Ovary (tissue), 9 donors: ENCODE results near the gene TAGLN. TPM values are rescaled to one million over a fixed set of nuclear protein-coding genes. Genes with fewer than 3 reads are reported as not detected.

Source experiments
- DNase-seq, 5 donors: peaks; one replicate each; pipeline ENCODE4 v3.0.0-alpha.2; 2019 to 2020
- H3K27ac ChIP-seq, 2 donors: fragments of 200-600 bp; one replicate each; pipeline versions ENCODE4 v1.5.1 to v1.8.0; 2019 to 2022
- H3K27me3 ChIP-seq: fragments of 200-600 bp; one replicate; pipeline ENCODE4 v1.8.0; 2022
- H3K36me3 ChIP-seq: fragments of 200-600 bp; sonication (generic); one replicate; pipeline ENCODE4 v1.5.1; 2019
- H3K4me1 ChIP-seq: one replicate; pipeline ENCODE4 v1.8.1; 2013; ENCODE audit warnings: mild to moderate bottlenecking, moderate library complexity; ENCODE audit not compliant: insufficient read depth
- H3K4me3 ChIP-seq: fragments of 200-600 bp; sonication (generic); one replicate; pipeline ENCODE4 v1.5.1; 2017
- H3K9me3 ChIP-seq, 2 donors: fragments of 200-600 bp in 1 of 2; sonication (generic) in 1 of 2; one replicate each; pipeline versions ENCODE4 v1.5.1 to v1.8.1; 2013 to 2019; ENCODE audit warnings: mild to moderate bottlenecking in 1 of 2, moderate library complexity in 1 of 2
- EP300 ChIP-seq: sonication (generic); formaldehyde crosslinking; IDR thresholded peaks from one replicate; pipeline ENCODE4 v1.6.1; 2017; ENCODE audit warnings: antibody characterized with exemption
- POLR2A ChIP-seq: fragments of 450-650 bp; IDR thresholded peaks from one replicate; pipeline ENCODE4 v1.6.1; 2017; ENCODE audit warnings: antibody characterized with exemption, mild to moderate bottlenecking, moderate library complexity
- WGBS, 3 donors: extraction: QIAGEN DNeasy Blood & Tissue Kit in 1 of 3; methylation state at CpG; one replicate each; pipeline versions ENCODE4 v1.1.5 to v1.1.7; 2013 to 2017; 5-methylcytosine and 5-hydroxymethylcytosine counted together
- intact Hi-C, 4 donors: fragments of 100-400 bp; cut with DNase I; formaldehyde crosslinking; loops; one replicate each; pipeline versions ENCODE4 v1.11.0 to v1.15.1; 2022 to 2023
- polyA plus RNA-seq, 2 donors: library from polyadenylated mRNA; stranded (reverse); fragments of 200-250 nt in 1 of 2; fragments of 350-450 nt in 1 of 2; fragmentation: Illumina TruSeq in 1 of 2; extraction: RNeasy Lipid Tissue Mini Kit (QIAGEN cat#74804) in 1 of 2; gene quantifications; one replicate each; pipeline ENCODE4 v1.2.3, GENCODE V29; 2013 to 2014
- total RNA-seq, 7 donors: library from RNA; depleted of rRNA in 2 of 7; stranded (reverse); fragments of >200 nt in 2 of 7; fragmentation: NEBNext Ultra II Directional in 3 of 7; extraction: Animal tissue kit (Norgen Biotek cat#: 25700) in 3 of 7; gene quantifications; one replicate each; pipeline versions ENCODE4 v1.1.0 to v1.2.4, GENCODE V29; 2016 to 2023
- TF ChIP-seq, protein P1 (sequence below), 3 donors: fragments of 450-650 bp in 2 of 3; fragments of 200-600 bp in 1 of 3; IDR thresholded peaks; one replicate each; pipeline versions ENCODE4 v1.5.1 to v1.8.0; 2016 to 2022; ENCODE audit warnings: antibody characterized with exemption in 3 of 3, mild to moderate bottlenecking in 1 of 3
- donor health status: DM: no; HTN: no; CAD: no; lungs with moderate emphysema.
- donor health status: DM: no; HTN: no; CAD: no.
- donor health status: Bipolar disorder and iron deficiency.
- donor health status: DM: yes; HTN: yes; CAD: no.
- donor health status: DM: no; HTN: no; CAD: no.
- donor health status: DM: yes; HTN: yes; CAD: no.

TAGLN gene
- total and polyA plus RNA-seq, 9 donors = 491 to 3,307 (median 1,598) TPM

DNA sequence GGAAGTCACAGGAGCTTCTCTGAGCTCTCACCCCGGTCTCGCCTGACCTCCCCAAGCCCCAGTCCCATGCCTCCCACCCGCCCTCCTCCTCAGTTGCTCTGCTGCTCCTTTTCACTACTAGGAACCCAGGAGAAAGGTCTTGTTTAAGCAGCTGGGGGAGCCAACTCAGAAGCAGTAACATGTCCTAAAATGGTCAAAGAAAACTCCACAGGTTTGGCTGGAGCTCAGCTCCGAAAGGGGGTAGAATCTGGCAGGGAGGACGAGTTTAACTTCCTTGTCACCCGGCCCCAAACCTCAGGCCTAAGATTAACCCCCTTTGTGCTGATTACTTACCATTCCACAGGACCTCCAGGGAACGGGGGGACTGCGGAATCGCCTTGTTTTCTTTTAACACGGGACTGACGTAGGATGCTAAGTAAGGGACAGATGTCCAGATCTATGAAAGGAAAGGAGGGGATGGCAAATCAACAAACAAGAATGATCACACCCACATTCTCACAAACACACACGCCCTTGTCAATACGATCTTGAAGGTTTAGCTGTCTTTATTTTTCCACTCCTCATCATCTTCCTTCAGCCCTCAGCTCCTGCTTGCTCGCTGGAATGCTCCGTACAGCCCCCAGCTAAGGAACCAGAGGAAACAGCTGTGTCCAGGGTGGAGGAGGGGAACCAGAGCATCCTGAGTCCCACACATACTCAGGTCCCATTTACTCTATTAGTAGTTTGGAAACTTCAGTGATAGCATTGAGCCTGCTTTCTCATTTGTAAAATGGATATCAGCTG, 19.2 kb downstream of the TAGLN start:
- Histone ChIP-seq H3K4me1 (peaks cover 44% of the 10 kb centered on the region), H3K4me3 (no peak overlapping the region), H3K36me3 (no peaks in the 10 kb centered on the region), H3K27me3 (no peaks in the 10 kb centered on the region), H3K9me3 (no peaks in the 10 kb centered on the region), H3K27ac (peak overlapping the region; percentile 78 to 86)
- intact Hi-C loops = no loop called here
- peak; percentile 54 to 77 (median 65) for DNase-seq
- WGBS, 3 donors = 7 to 22% (median 8%) methylated on average over 15 of the region's 15 CpGs
- TF ChIP-seq, protein P1, sequence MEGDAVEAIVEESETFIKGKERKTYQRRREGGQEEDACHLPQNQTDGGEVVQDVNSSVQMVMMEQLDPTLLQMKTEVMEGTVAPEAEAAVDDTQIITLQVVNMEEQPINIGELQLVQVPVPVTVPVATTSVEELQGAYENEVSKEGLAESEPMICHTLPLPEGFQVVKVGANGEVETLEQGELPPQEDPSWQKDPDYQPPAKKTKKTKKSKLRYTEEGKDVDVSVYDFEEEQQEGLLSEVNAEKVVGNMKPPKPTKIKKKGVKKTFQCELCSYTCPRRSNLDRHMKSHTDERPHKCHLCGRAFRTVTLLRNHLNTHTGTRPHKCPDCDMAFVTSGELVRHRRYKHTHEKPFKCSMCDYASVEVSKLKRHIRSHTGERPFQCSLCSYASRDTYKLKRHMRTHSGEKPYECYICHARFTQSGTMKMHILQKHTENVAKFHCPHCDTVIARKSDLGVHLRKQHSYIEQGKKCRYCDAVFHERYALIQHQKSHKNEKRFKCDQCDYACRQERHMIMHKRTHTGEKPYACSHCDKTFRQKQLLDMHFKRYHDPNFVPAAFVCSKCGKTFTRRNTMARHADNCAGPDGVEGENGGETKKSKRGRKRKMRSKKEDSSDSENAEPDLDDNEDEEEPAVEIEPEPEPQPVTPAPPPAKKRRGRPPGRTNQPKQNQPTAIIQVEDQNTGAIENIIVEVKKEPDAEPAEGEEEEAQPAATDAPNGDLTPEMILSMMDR (IDR thresholded peaks at IDR 0.05) = no peak
- no peak for TF ChIP-seq POLR2A
- no peak for TF ChIP-seq EP300

DNA sequence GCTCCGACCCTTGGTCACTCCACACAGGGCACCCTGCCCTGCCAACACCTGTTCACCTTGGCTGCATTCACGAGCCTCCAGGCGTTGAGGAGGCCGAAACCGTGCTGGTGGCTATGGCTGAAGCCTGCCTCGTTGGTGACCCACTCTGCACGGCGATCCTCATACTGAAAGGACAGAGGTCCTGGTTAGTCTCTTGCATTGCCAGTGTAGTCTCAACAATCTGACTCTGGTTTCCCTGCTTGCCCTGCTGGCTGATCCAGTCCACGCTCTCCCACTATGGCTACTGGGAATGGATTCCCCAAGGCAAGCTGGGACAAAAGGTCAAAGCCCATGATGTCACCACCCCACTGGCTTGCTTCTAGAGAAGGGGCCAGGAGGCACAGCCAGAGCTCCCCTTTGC, 19.8 kb downstream of the TAGLN start:
- no peaks in the 10 kb centered on the region for H3K27me3 ChIP-seq
- peak in 3 of 5 donors; percentile 16 to 40 (median 35) for DNase-seq
- no peaks in the 10 kb centered on the region for H3K36me3 ChIP-seq
- no peak for TF ChIP-seq EP300
- TF ChIP-seq, protein P1 (IDR thresholded peaks at IDR 0.05) = no peak
- no peak for TF ChIP-seq POLR2A
- WGBS, 3 donors = 65 to 72% (median 66%) methylated on average over 9 of the region's 9 CpGs
- H3K9me3 ChIP-seq = no peaks in the 10 kb centered on the region
- intact Hi-C loops = no loop called here
- H3K4me1 ChIP-seq = peaks cover 44% of the 10 kb centered on the region
- peak overlapping the region; percentile 78 to 86 for H3K27ac ChIP-seq
- no peak overlapping the region for H3K4me3 ChIP-seq

DNA sequence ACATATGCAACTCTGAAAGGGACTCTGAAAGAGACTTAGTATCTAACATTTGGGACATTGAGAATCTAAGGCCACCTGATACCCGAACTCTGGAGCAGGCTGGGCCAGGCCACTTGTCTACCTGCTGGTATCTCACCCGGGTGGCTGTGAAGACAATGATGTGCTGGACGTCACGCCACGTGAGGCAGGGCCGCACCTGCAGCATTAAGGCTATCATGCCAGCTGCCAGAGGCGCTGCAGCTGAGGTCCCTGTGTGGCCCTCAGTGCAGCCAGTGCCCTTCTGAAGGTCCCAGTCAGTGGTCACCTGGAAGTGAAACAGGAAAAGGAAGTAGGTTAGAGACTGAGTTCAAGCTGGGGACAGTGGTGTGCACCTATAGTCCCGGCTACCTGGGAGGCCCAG, 20.3 kb downstream of the TAGLN start:
- DNase-seq = peak in 2 of 5 donors; percentile 27 to 40
- Histone ChIP-seq H3K4me1 (peaks cover 44% of the 10 kb centered on the region), H3K27me3 (no peaks in the 10 kb centered on the region), H3K36me3 (no peaks in the 10 kb centered on the region), H3K4me3 (no peak overlapping the region), H3K9me3 (no peaks in the 10 kb centered on the region), H3K27ac (peak overlapping the region; percentile 78 to 86)
- TF ChIP-seq, protein P1 (IDR thresholded peaks at IDR 0.05) = no peak
- no peak for TF ChIP-seq POLR2A
- no peak for TF ChIP-seq EP300
- intact Hi-C loops = no loop called here
- 88 to 93% (median 90%) methylated on average over 8 of the region's 8 CpGs for WGBS, 3 donors

DNA sequence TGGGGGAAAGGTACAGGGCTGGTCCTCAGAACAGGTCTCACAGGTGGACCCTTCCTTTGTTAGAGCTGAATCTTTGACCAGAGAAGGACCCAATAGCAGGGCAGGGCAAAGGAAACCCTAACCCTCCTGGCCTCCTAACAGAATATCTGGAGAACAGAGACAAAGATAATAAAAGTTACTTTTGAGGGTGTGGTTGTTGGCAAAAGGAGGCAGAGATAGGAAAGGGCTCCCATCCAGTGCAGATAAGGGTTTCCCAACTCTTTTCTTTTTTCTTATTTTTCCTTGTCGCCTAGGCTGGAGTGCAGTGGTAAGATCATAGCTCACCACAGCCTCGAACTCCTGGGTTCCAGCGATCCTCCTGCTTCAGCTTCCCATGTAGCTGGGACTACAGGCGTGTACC, 20.8 kb downstream of the TAGLN start:
- Histone ChIP-seq H3K36me3 (no peaks in the 10 kb centered on the region), H3K27me3 (no peaks in the 10 kb centered on the region), H3K4me1 (peaks cover 44% of the 10 kb centered on the region), H3K9me3 (no peaks in the 10 kb centered on the region), H3K4me3 (no peak overlapping the region), H3K27ac (peak overlapping the region; percentile 78 to 86)
- 71 to 80% (median 76%) methylated on average over 4 of the region's 4 CpGs for WGBS, 3 donors
- TF ChIP-seq, protein P1 (IDR thresholded peaks at IDR 0.05) = no peak
- TF ChIP-seq POLR2A (no peak), EP300 (no peak)
- DNase-seq = no peak
- intact Hi-C loops = loop anchor here (2.0 to 10.0 kb wide), 8 partner anchors 33 to 425 kb away; partner anchors contain the start of genes SIDT2 (in 2 of the 4) and APOA5 (in 1 of the 4)
